Measurements from ENCODE around the gene ST6GALNAC3. TPM values are rescaled to one million over a fixed set of nuclear protein-coding genes. Genes with fewer than 3 reads are reported as not detected.

The ST6GALNAC3 gene
- polyA plus RNA-seq, 2 of the 4 experiments (the other 2 are of a cell fraction): 1.1 to 1.2 TPM

- no peak overlapping the region for H3K4me2 ChIP-seq
- H3K4me1 ChIP-seq: no peaks in the 10 kb centered on the region
- FAIRE-seq (no peak), ATAC-seq (no peak), DNase-seq (ENCODE audit: low read depth in 1 of 2, low spot score in 1 of 2) (no peak)
- WGBS (ENCODE audit: missing lambda C conversion rate): 0% methylated on average over 1 of the region's 1 CpG
- POLR2A ChIA-PET: no interaction called here
- no peak overlapping the region for H3K4me3 ChIP-seq
- H3K9me3 ChIP-seq: no peaks in the 10 kb centered on the region
- H3K27ac ChIP-seq: no peak overlapping the region
- CTCF ChIA-PET: no interaction called here
- TF ChIP-seq ATOH8 (CRISPR knock-in tag; IDR thresholded peaks at IDR 0.05; ENCODE audit: low read depth): no peak
- TF ChIP-seq POLR2AphosphoS2 (conservative IDR thresholded peaks at IDR 0.05; ENCODE audit: low read length): no peak
- no peak for TF ChIP-seq E2F6 (IDR thresholded peaks at IDR 0.05; ENCODE audit: borderline replicate concordance, low read depth)
- no peak for TF ChIP-seq REST (IDR thresholded peaks at IDR 0.05)
- TF ChIP-seq CHD2 (IDR thresholded peaks at IDR 0.05; ENCODE audit: low read length, partially characterized antibody): no peak
- TF ChIP-seq CTCF (IDR thresholded peaks at IDR 0.05): no peak
- TF ChIP-seq JUNB (IDR thresholded peaks at IDR 0.05): no peak
- no peak for TF ChIP-seq KDM5A (IDR thresholded peaks at IDR 0.05)
- TF ChIP-seq BCL3 (IDR thresholded peaks at IDR 0.05): no peak
- no peak for TF ChIP-seq PBX3 (IDR thresholded peaks at IDR 0.05)
Observed at GRCh38 chr1:76473591-76473990, 399.0 kb downstream of the ST6GALNAC3 start.

GRCh38 chr1:76474922-76475321, 400.4 kb downstream of the ST6GALNAC3 start:
- POLR2A ChIA-PET: no interaction called here
- TF ChIP-seq CTCF (IDR thresholded peaks at IDR 0.05) (no peak), E2F6 (IDR thresholded peaks at IDR 0.05; ENCODE audit: borderline replicate concordance, low read depth) (no peak), TFCP2L1 (CRISPR knock-in tag; IDR thresholded peaks at IDR 0.05) (no peak), MAX (IDR thresholded peaks at IDR 0.05) (no peak), SREBF2 (IDR thresholded peaks at IDR 0.05) (no peak), MAFK (IDR thresholded peaks at IDR 0.05; ENCODE audit: partially characterized antibody) (no peak), HES2 (IDR thresholded peaks at IDR 0.05) (no peak), JUN (IDR thresholded peaks at IDR 0.05) (no peak), ESRRA (IDR thresholded peaks at IDR 0.05; ENCODE audit: borderline replicate concordance, low read length) (no peak), HOXB13 (CRISPR knock-in tag; IDR thresholded peaks at IDR 0.05; ENCODE audit: low read depth) (no peak), HMGXB4 (CRISPR knock-in tag; IDR thresholded peaks at IDR 0.05; ENCODE audit: borderline replicate concordance) (no peak), BHLHE40 (IDR thresholded peaks at IDR 0.05; ENCODE audit: low read depth, low read length) (no peak), EHMT2 (IDR thresholded peaks at IDR 0.05; ENCODE audit: low read depth) (no peak), EP300 (IDR thresholded peaks at IDR 0.05) (no peak)

More at GRCh38 chr1:76474922-76475321, 400.4 kb downstream of the ST6GALNAC3 start:
- Histone ChIP-seq H3K4me3 (no peak overlapping the region), H3K4me1 (no peaks in the 10 kb centered on the region), H3K27ac (no peak overlapping the region), H3K4me2 (no peak overlapping the region), H3K9me3 (no peaks in the 10 kb centered on the region)
- 0% methylated on average over 4 of the region's 4 CpGs for WGBS (ENCODE audit: missing lambda C conversion rate)
- FAIRE-seq: no peak
- no peak for DNase-seq (ENCODE audit: low read depth in 1 of 2, low spot score in 1 of 2)
- CTCF ChIA-PET: no interaction called here
- no peak for ATAC-seq

All from A549 (cell line).